GM21447 (cell line): ENCODE data around the gene PLAU.

Source experiments
- ATAC-seq: cut with Tn5 transposase; IDR thresholded peaks from one replicate; pipeline ENCODE4 v1.9.1; 2021; ENCODE audit not compliant: unreplicated experiment

PLAU gene

GRCh38 chr10:73910764-73911552 lies at the start of gene PLAU:
Gene PLAU (plus strand): TSS chr10:73911132. CDS start chr10:73911556, 424 bp downstream.
- no peak for ATAC-seq

GRCh38 chr10:73862011-73862410 lies 48.9 kb upstream of the PLAU start:
- no peak for ATAC-seq

- ATAC-seq, result no peak
Measured at GRCh38 chr10:73863039-73863817, 47.7 kb upstream of the PLAU start.

DNA sequence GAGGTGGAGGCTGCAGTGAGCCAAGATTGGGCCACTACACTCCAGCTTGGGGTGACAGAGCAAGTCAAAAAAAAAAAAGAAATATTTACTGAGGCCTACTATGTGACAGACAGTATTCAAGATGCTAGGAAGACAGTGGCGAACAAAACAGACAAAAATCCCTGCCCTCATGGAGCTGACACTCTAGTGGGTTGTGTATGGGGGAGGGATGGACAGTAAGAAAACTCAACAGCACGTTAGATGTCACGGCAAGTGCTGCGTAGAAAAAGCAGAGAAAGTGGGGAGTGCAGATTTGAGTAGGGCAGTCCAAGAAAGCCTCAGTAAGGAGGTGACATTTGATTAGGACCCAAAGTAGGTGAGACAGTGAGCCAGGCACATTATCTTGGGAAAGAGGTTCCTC lies 46.7 kb upstream of the PLAU start:
- ATAC-seq, result no peak

DNA sequence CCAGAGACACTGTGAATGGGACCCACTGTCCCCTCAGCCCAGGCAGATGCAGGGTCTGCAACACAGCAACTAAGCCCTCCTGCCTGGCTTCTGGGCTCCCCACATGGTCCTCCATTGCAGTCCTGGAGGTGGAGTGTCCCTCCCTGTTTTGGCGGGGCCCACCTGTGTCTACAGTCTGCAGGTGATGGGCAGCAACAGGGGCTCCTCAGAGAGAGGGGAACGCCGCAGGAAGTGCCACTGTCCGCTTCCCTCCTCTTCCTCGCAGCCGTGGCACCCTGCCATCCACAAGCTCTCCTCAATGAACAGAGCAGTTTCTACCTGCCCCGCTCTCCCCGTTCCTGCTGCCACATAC lies 45.8 kb upstream of the PLAU start:
- no peak for ATAC-seq

DNA sequence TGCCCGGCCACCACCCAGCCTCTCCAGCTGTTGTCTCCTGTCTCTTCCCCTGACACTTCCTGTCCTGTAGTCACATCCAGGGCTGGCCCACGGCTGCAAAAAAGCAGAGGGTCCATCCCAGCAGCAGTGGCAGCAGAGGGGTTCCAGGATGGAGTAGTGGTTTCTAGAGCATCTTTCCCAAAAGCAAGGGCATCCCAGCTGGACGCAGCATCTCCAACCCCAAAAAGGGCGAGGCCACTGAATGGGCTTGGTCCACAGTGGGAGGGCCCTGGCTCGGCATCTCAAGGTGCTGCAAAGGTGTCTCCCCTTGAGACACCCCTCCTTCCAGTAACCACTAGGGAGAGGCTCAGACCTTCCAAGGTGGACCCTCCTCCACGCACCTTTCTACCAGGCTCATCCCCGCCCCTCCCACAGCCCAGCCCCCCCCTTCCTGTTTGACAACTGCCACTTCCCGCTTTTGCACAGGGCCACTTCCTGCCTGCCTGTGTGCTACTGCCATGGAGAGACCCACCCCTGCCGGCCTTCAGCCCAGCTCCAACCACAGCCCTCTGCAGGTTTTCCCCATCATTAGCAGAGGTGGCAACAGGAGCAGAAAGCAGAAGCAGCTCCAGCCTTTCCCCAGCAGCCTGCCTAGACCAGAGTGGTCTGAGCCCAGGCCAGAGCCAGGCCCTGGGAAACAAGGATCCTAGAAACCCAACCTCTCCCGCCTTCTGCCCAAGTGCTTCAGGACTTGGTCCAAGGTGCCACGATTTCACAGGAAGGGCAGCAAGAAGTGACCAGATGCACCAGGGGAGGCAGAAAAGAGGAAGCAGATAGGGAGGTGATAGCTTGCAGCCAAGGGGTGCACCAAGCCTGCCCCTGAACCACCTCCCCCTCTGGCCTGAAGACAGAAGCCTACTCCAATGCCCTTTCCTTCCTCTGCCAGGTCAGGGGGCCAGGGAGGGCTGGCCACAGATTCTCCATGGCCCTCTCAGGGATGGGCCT lies 45.2 kb upstream of the PLAU start:
- ATAC-seq, result peak; percentile 81

GRCh38 chr10:73866621-73867020 lies 44.3 kb upstream of the PLAU start:
- ATAC-seq, result no peak

- ATAC-seq, result no peak
Measured at GRCh38 chr10:73867126-73867807, 43.7 kb upstream of the PLAU start.

GRCh38 chr10:73867871-73868631 lies 42.9 kb upstream of the PLAU start:
- no peak for ATAC-seq

- ATAC-seq, result no peak
Measured at GRCh38 chr10:73868655-73869195, 42.2 kb upstream of the PLAU start.

DNA sequence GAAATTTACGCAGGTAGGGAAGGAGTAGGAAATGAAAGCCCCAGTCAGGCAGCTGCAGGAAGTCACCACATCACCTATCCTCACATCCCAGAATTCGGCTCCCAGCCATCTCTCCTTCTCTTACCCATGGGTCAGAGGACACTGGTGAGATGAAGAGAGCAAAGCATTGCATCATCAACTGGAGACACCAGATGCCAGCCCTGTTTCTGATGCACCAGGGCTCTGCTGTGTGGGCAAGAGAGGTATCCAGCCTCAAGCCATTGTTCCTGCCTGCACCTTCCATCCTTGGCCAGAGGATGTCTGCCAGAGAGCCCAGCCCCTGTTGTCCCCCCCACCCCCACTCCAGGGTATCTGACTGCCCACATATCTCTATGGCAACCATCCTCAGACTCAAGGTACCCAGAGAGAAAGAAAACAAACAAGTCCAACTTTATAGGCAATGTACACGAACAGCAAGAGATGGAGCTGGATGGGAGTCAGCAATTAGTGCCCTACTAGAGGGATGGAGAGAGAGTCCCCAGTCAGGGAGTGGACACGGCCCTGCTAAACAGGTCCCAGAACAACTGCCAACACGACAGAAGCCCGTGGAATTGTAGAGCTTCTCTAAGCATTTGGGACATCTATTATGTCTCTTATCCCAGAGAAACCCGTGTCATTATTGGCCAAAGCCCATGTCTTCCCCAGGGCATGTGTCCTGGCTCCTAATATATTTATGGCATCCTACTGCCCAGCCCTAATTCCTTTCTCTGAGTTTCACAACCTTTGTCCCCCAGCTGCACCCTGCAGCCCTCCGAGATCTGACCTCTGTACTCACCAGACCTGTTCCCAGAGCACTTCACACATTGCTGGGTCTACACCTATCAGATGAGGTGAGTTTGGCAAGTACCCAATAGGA lies 39.4 kb upstream of the PLAU start:
- ATAC-seq, result no peak

DNA sequence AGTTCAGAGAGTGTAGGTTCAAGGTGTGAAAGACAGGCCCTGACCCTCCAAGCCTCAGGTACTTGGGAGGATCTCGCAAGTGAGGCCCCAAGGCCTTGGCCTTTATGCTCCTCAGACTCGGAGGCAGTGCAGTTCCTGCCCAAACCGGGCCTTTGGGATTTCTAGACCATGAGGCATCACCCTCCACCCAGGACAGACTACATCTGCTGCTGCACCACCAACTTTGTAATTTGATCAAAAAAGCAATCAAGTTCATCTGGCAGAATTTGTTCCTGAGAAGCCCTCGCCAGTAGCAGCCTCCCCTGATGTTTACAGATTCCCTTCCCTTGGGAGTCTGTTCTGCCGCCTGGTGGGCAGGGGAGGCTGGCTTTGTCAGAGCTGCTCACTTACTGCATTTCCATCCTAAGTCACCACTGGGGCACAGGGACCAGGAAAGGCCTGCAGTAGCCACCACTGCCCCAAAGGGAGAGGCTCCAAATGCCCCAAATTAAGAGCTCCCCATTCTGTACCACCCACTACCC lies 38.7 kb upstream of the PLAU start:
- no peak for ATAC-seq

- no peak for ATAC-seq
Measured at GRCh38 chr10:73873142-73873837, 37.6 kb upstream of the PLAU start.

DNA sequence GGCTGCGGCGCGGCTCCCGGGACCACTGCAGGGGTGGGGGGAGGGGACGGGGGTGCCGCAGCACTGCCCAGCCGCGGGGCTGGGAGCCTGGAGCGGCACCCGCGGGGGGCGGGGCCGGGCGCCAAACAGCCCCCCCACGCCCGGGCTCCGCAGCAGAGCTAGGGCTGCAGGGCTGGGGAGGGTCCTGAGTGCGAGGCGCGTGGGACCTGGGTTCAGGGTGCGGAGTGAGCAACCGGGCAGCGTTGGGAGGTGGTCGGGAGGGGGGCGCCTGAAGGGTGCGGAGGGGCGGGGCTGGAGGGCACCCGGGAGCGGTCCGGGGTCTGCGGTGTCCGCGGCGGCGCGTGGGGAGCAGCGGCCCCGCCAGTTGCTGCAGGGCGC lies 37.1 kb upstream of the PLAU start:
- ATAC-seq, result no peak

GRCh38 chr10:73874267-73875138 lies 36.4 kb upstream of the PLAU start, which contains the start of gene CAMK2G:
Gene CAMK2G (minus strand): TSS chr10:73874555. CDS start chr10:73874461, 94 bp downstream.
- ATAC-seq, result peak; percentile 85

DNA sequence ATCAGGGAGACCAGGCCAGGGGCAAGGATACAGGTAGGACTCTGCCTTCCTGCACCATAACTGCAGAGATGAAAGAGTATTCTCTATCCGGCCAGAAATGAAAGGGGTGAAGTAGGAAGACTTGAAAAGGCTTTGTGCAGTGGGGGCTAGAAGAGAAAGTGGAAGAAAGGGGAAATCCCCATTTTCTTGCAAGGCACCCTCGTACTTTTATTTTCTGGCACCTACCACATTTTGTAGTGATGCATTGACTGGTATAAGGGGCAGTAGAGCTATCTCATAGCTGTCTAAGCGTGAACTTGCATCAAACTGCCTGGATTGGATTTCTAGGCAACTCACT lies 35.8 kb upstream of the PLAU start:
- ATAC-seq, result peak; percentile 20

DNA sequence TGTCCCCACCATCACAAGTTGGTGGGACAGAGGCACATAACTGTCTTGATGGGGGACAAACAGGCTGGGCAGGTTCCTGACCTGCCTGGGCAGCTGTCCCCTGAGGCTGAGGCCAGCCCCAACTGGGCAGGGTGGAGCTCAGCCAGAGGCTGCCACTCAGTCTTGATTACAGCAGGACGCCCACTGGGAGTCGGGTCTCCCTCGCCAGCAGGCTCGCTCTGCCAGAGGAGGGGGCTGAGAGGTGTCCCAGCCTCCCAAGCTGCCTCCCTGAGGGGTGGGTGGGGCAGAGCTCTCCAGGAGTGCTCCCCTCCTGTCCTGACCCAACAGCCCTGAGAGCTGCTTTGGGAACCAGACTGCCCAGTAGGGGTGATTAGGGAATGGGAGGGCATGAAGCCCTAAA lies 34.8 kb upstream of the PLAU start:
- ATAC-seq, result no peak
